ENCODE data around the gene UTY.

- TF ChIP-seq YY1 (IDR thresholded peaks at IDR 0.05; ENCODE audit: insufficient read depth, insufficient read length) (no peak), ZNF274 (IDR thresholded peaks at IDR 0.05; ENCODE audit: low read depth, low read length) (no peak), SUZ12 (IDR thresholded peaks at IDR 0.05; ENCODE audit: extremely low read depth, insufficient read depth, insufficient read length) (no peak)
Measured at GRCh38 chrY:13445566-13445965, 34.3 kb downstream of the UTY start.
